ENCODE results near the gene ZNF800.

DNA sequence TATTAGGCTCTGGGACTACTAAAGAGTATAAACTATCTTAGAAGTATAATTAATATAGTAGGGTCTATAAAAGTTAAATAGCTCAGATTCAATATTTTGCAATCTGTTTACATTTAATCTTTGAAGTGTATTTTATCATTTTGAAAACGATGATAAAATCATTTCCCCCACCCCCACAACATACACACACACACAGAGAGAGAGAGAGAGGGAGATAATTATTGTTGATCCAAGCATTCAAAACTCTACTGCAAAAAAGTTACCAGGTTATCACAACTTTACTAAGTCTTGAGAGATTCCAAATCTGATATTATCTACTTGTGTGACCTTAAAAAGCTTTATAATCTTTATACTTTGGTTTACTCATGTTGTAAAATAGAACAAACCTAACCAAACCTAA is 14.0 kb downstream of the ZNF800 start:
- TF ChIP-seq, protein P1, sequence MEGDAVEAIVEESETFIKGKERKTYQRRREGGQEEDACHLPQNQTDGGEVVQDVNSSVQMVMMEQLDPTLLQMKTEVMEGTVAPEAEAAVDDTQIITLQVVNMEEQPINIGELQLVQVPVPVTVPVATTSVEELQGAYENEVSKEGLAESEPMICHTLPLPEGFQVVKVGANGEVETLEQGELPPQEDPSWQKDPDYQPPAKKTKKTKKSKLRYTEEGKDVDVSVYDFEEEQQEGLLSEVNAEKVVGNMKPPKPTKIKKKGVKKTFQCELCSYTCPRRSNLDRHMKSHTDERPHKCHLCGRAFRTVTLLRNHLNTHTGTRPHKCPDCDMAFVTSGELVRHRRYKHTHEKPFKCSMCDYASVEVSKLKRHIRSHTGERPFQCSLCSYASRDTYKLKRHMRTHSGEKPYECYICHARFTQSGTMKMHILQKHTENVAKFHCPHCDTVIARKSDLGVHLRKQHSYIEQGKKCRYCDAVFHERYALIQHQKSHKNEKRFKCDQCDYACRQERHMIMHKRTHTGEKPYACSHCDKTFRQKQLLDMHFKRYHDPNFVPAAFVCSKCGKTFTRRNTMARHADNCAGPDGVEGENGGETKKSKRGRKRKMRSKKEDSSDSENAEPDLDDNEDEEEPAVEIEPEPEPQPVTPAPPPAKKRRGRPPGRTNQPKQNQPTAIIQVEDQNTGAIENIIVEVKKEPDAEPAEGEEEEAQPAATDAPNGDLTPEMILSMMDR (IDR thresholded peaks at IDR 0.05), result no peak
- TF ChIP-seq POLR2A (IDR thresholded peaks at IDR 0.05), result no peak

Data from thyroid gland (tissue), 4 donors.